Effector memory CD4-positive, alpha-beta T cell (primary cell): ENCODE measurements around the gene FCRLB.
"Not testable (repeated sequence)": the region's sequence is repeated elsewhere in the genome, so short reads cannot be mapped to it uniquely, and the experiment has no call there.

Experiments
- DNase-seq, 3 donors: peaks; one replicate each; pipeline ENCODE4 v3.0.0-alpha.2; 2020
- H3K27ac ChIP-seq: 2 replicates; pipeline ENCODE4 v1.7.0; 2013; ENCODE audit warnings: mild to moderate bottlenecking, low read length, moderate library complexity; ENCODE audit not compliant: insufficient read depth, poor library complexity, severe bottlenecking
- H3K27me3 ChIP-seq: replicated peaks from 2 replicates; pipeline ENCODE4 v1.7.0; 2013; ENCODE audit warnings: mild to moderate bottlenecking, low read length; ENCODE audit not compliant: insufficient read depth, control insufficient read depth, poor library complexity, severe bottlenecking
- H3K36me3 ChIP-seq: 2 replicates; pipeline ENCODE4 v1.7.0; 2013; ENCODE audit warnings: mild to moderate bottlenecking, low read length, moderate library complexity; ENCODE audit not compliant: control insufficient read depth, insufficient read depth
- H3K4me1 ChIP-seq: 2 replicates; pipeline ENCODE4 v1.7.0; 2013; ENCODE audit warnings: low read length, mild to moderate bottlenecking; ENCODE audit not compliant: control insufficient read depth, insufficient read depth, poor library complexity, severe bottlenecking
- H3K4me3 ChIP-seq: 2 replicates; pipeline ENCODE4 v1.7.0; 2013; ENCODE audit warnings: low read length, low read depth, mild to moderate bottlenecking; ENCODE audit not compliant: insufficient read depth, poor library complexity, severe bottlenecking
- H3K9me3 ChIP-seq: 2 replicates; pipeline ENCODE4 v1.7.0; 2013; ENCODE audit warnings: mild to moderate bottlenecking, low read length, moderate library complexity; ENCODE audit not compliant: control insufficient read depth

Gene FCRLB

DNA sequence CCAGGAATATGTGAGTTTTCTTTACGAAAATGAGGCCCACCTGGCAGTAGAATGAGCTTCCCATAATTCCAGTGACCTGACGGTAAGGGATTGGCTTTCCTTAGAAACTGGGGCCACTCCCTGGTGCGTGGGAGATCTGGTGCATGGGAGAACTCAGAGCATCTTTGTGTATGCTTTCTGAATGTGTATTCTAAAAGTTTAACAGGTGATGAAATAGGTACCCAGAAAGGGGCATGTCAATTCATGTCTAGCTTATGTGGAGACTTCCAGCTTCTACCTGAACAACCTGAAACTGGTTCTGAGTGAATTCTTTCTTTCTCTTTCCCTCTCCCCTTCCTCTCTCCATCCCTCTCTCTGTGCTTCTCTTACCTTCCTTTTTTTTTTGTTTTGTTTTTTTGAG, 29.5 kb upstream of the FCRLB start:
- H3K27me3 ChIP-seq = no peaks in the 10 kb centered on the region
- no peak overlapping the region for H3K4me3 ChIP-seq
- H3K27ac ChIP-seq = no peak overlapping the region
- no peaks in the 10 kb centered on the region for H3K4me1 ChIP-seq
- no peaks in the 10 kb centered on the region for H3K9me3 ChIP-seq
- DNase-seq = no peak
- no peaks in the 10 kb centered on the region for H3K36me3 ChIP-seq

DNA sequence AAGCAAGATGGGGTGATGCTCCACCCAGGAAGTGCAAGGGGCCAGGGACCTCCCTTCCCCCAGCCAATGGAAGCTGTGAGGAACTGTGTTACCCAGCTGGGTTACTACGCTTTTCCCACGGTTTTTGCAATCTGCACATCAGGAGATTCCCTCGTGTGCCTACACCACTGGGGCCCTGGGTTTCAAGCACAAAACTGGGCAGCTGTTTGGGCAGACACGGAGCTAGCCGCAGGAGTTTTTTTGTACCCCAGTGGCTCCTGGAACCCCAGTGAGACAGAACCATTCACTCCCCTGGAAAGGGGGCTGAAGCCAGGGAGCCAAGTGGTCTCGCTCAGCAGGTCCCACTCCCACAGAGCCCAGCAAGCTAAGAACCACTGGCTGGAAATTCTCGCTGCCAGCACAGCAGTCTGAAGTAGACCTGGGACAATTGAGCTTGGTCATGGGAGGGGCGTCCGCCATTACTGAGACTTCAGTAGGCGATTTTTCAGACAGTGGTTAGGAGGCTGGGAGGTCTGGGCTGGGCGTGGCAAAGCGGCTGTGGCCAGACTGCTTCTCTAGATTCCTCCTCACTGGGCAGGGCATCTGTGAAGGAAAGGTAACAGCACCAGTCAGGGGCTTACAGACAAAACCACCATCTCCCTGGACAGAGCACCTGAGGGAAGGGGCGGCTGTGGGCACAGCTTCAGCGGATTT, 28.2 kb upstream of the FCRLB start:
- H3K27ac ChIP-seq, H3K4me1 ChIP-seq, H3K4me3 ChIP-seq, DNase-seq, H3K36me3 ChIP-seq, H3K27me3 ChIP-seq, H3K9me3 ChIP-seq: not testable (repeated sequence)

DNA sequence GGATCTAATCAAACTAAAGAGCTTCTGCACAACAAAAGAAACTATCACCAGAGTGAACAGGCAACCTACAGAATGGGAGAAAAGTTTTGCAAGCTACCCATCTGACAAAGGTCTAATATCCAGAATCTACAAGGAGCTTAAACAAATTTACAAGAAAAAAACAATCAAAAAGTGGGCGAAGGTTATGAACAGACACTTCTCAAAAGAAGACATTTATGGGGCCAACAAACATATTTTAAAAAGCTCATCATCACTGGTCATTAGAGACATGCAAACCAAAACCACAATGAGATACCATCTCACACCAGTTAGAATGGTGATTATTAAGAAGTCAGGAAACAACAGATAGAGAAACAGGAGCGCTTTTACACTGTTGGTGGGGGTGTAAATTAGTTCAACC, 23.0 kb upstream of the FCRLB start:
- not testable (repeated sequence) for H3K4me3 ChIP-seq, H3K4me1 ChIP-seq, H3K9me3 ChIP-seq, H3K27ac ChIP-seq, H3K36me3 ChIP-seq, DNase-seq, H3K27me3 ChIP-seq

- H3K36me3 ChIP-seq = no peaks in the 10 kb centered on the region
- H3K4me1 ChIP-seq = no peaks in the 10 kb centered on the region
- DNase-seq = no peak
- no peak overlapping the region for H3K27ac ChIP-seq
- H3K4me3 ChIP-seq = no peak overlapping the region
- H3K9me3 ChIP-seq = no peaks in the 10 kb centered on the region
- H3K27me3 ChIP-seq = no peaks in the 10 kb centered on the region
Measured at GRCh38 chr1:161702250-161702649, 19.1 kb upstream of the FCRLB start.

DNA sequence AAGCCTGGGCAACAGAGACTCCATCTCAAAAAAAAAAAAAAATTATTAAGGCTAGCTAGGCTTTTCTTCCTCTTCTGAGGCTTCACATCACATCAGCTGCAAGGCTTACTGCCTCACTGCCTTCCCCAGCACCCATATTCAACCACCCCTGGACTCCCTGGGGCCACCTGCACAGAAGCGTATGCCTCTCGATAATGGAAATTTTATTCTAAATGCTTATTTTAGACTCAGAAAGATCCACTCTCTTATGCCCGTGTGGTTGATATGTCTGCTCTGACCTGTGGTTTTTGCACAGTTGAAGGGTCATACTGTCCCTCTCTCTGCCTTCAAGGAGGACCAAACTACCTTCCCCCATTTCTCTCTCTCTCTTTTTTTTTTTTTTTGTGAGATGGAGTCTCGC, 15.8 kb upstream of the FCRLB start:
- Histone ChIP-seq H3K36me3 (no peaks in the 10 kb centered on the region), H3K27ac (no peak overlapping the region), H3K4me1 (no peaks in the 10 kb centered on the region), H3K4me3 (no peak overlapping the region), H3K9me3 (no peaks in the 10 kb centered on the region), H3K27me3 (no peaks in the 10 kb centered on the region)
- DNase-seq = no peak

GRCh38 chr1:161706113-161706481, 15.2 kb upstream of the FCRLB start:
- no peak overlapping the region for H3K27ac ChIP-seq
- no peak for DNase-seq
- no peaks in the 10 kb centered on the region for H3K4me1 ChIP-seq

DNA sequence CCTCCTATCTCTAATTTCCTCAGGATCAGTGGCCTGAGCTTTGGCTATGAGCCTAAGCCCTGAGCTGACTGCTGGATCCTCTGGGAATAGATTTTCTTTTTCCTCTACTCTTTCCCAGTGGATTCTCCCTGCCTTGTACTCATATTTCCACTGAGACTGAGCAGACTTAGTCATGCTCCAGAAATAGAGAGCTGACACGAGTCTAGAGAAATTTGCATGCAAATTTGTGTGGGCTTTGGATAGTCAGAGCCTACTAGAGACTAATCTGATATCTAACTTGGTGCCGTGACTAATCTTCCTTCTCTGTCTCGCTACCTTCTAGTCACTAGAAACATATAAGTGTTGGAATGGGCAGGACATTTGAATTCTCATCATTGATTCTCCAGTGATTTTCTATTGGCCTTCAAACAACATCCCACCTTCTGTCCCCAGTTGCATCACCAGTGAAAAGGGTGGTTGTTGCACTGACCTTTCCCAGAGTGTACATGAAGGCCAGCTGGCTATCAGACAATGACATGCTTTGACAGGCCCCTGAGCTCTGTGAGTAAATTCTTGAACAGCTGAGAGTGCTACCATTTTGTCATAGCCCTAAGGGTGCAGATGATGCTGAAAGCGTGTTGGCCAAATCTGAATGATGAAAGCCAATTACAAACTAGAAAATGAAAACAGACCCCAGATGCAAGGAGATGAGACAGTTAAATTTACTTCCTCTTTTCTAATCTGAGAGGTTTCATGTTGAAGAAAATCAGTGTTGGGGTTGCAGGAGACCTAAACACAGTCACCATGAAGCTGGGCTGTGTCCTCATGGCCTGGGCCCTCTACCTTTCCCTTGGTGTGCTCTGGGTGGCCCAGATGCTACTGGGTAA, 14.6 kb upstream of the FCRLB start, which contains the start of gene FCRLA:
Gene FCRLA (plus strand): TSS at position 748 of the 866 bp plus-strand sequence. CDS start 36 bp downstream, at position 784.
- H3K4me3 ChIP-seq = no peak within 1 kb of the TSS
- no peaks in the 10 kb centered on the region for H3K36me3 ChIP-seq
- H3K9me3 ChIP-seq = no peaks in the 10 kb centered on the region
- H3K27ac ChIP-seq = no peak within 1 kb of the TSS
- H3K4me1 ChIP-seq = no peaks in the 10 kb centered on the region
- DNase-seq = no peak
- no peaks in the 10 kb centered on the region for H3K27me3 ChIP-seq

More at GRCh38 chr1:161706113-161706481, 15.2 kb upstream of the FCRLB start:
- H3K27me3 ChIP-seq = no peaks in the 10 kb centered on the region
- no peaks in the 10 kb centered on the region for H3K9me3 ChIP-seq
- no peak overlapping the region for H3K4me3 ChIP-seq
- no peaks in the 10 kb centered on the region for H3K36me3 ChIP-seq

- Histone ChIP-seq H3K27ac (no peak overlapping the region), H3K27me3 (no peaks in the 10 kb centered on the region), H3K4me3 (no peak overlapping the region), H3K36me3 (no peaks in the 10 kb centered on the region), H3K4me1 (no peaks in the 10 kb centered on the region), H3K9me3 (no peaks in the 10 kb centered on the region)
- DNase-seq = no peak
Measured at GRCh38 chr1:161707503-161707902, 13.8 kb upstream of the FCRLB start.

DNA sequence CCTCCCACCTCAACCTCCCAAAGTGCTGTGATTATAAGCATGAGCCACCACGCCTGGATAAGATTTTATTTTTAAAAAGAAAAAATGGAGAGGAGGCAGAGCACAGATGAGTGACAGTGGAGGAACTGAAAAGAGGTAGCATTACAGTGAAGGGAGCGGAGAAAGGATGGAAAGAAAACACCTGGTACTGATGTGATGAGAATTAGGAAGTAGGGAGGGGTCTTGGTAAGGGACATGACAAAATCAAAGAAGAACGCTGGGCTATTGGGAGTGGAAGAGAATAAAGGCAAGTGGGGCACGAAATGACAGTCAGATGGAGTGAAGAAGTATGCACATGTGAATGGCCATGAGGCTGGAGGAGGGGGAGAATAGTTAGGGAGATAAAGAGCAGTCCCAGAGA, 12.0 kb upstream of the FCRLB start:
- no peak for DNase-seq
- Histone ChIP-seq H3K4me3 (no peak overlapping the region), H3K27me3 (no peaks in the 10 kb centered on the region), H3K36me3 (no peaks in the 10 kb centered on the region), H3K27ac (no peak overlapping the region), H3K4me1 (no peaks in the 10 kb centered on the region), H3K9me3 (no peaks in the 10 kb centered on the region)

DNA sequence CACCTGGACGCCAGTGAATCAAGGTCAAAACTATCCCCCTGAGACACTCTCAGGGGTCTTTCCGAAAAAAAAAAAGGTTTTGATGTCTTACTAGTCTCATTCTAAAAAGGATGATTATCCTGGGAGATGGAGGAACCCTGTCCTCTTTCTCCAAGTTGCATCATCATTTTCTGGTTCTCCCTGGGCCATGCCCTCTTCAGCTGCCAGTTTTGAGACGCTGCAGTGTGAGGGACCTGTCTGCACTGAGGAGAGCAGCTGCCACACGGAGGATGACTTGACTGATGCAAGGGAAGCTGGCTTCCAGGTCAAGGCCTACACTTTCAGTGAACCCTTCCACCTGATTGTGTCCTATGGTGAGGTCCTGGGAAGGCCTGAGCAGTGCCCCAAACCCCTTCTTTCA, 10.8 kb upstream of the FCRLB start:
- Histone ChIP-seq H3K4me3 (no peak overlapping the region), H3K9me3 (no peaks in the 10 kb centered on the region), H3K36me3 (no peaks in the 10 kb centered on the region), H3K27ac (no peak overlapping the region), H3K27me3 (no peaks in the 10 kb centered on the region), H3K4me1 (no peaks in the 10 kb centered on the region)
- no peak for DNase-seq
